Panc1 (cell line): ENCODE measurements around the gene KCNQ1OT1.

Source experiments
- CTCF ChIP-seq: fragments of 450-650 bp; IDR thresholded peaks from 2 replicates; pipeline ENCODE4 v1.5.1; 2017; ENCODE audit warnings: mild to moderate bottlenecking
- POLR2AphosphoS5 ChIP-seq: IDR thresholded peaks from 2 replicates; pipeline ENCODE4 v1.6.1; 2012; ENCODE audit warnings: mild to moderate bottlenecking, low read depth, low read length, moderate library complexity
- REST ChIP-seq, 2 experiments: IDR thresholded peaks; 2 replicates each; pipeline ENCODE4 v1.6.1; 2011 to 2012; ENCODE audit warnings: low read depth in 2 of 2, control low read depth in 1 of 2, low read length in 1 of 2, mild to moderate bottlenecking in 1 of 2, moderate library complexity in 1 of 2; ENCODE audit not compliant: insufficient read depth in 1 of 2

GRCh38 chr11:2599561-2600189, 100.1 kb downstream of the KCNQ1OT1 start:
- TF ChIP-seq CTCF (no peak), REST (IDR thresholded peaks at IDR 0.05; ENCODE audit: insufficient read depth in 1 of 2, low read depth in 2 of 2, low read length in 1 of 2) (no peak), POLR2AphosphoS5 (no peak)
